Stimulated activated CD8-positive, alpha-beta memory T cell treated with anti-CD3 and anti-CD28 coated beads, Interleukin-7, amount 100 ng/mL, for 48 hours (primary cell): ENCODE results near the gene DHCR7.

ENCODE experiments used
- DNase-seq, 2 donors: peaks; one replicate each; pipeline ENCODE4 v3.0.0-alpha.2; 2020; ENCODE audit warnings: low read depth in 1 of 2; ENCODE audit errors: extremely low read depth in 1 of 2

Gene DHCR7

DNA sequence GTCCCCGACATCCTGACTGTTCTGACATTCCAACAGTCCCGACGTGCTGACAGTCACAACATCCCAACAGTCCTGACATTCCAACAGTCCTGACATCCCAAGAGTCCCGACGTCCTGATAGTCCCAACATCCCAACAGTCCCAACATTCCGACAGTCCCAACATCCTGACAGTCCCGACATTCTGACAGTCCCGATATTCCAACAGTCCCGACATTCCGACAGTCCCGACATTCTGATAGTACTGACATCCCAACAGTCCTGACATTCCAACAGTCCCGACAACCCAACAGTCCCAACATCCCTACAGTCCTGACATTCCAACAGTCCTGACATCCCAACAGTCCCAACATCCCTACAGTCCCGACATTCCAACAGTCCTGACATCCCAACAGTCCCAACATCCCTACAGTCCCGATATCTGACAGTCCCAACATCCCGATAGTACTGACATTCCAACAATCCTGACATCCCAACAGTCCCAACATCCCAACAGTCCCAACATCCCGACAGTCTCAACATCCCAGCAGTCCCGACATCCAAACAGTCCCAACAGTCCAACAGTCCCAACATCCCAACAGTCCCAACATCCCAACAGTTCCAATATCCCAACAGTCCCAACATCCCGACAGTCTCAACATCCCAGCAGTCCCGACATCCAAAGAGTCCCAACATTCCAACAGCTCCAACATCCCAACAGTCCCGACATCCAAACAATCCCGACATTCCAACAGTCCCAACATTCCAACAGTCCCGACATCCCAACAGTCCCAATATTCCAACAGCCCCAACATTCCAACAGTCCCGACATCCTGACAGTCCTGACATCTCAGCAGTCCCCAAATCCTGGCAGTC lies 60.2 kb downstream of the DHCR7 start:
- no peak for DNase-seq

DNA sequence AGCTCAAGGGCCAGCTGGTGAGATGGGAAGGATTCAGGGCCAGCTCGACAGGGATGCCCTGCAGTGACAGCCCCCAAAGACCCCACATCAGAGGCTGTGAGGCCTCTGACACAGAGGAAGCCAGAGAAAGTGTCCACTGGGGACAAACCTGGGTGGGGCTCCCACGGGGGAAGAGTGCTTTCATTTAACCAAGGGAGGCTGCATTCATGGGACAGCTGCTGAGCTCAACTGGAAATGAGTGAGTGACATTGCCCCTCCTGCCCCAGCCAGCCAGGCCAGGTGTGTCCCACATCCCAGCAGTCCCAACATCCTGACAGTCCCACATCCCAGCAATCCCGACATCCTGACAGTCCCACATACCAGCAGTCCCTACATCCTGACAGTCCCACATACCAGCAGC lies 61.0 kb downstream of the DHCR7 start:
- no peak for DNase-seq

DNA sequence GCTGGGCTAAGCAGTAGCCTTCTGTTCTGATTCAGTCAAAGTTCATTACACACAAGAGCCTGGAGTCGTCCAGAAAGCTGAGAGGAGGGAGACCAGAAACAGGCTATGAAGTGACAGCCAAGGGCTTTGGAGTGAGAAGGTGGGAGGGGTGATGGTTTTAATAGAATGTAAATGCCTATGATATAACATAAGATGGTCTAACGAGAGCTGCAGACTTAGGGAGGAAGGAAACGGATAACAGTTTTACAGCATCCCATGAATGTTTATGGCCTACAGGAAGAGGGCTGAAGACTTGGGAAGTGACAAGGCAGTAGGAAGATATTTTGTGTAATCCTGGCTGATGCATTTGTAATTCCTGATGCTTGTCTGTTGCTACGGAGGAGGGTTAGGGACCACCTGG lies 62.0 kb downstream of the DHCR7 start:
- no peak for DNase-seq

DNA sequence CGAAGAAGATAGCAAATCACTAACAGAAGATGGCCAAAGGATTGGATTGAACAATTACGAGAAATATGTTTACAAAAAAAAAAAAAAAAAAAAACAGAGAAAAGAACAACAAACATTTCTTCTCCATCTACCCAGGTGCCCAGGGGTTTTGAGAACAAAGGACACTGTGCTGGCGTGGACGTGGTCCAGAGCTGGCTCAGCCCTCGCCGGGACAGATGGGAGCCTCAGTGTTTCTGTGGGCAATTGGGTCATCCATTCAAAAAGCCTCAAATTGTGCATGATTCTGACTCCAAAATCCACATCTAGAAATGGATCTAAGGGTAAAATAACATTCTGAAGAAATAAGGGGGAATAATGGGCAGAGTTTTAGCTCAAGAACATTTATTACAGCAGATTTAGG lies 63.1 kb downstream of the DHCR7 start:
- DNase-seq = no peak

DNA sequence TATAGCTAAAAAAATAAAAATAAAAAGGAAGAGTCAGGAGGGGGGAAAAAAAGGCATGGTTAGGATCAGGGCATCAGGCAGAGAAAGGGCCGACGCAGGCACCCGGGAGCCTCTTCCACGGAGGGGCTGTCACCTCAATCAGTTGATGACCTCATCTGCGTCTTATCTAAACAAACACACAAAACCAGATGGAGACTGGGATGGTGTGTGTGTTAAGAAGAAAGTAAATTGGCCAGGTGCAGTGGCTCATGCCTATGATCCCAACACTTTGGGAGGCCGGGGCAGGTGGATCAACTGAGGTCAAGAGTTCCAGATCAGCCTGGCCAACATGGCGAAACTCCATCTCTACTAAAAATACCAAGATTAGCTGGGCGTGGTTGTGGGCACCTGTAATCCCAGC lies 63.6 kb downstream of the DHCR7 start:
- no peak for DNase-seq
